ENCODE measurements around the gene SNAPC2.

The SNAPC2 gene

DNA sequence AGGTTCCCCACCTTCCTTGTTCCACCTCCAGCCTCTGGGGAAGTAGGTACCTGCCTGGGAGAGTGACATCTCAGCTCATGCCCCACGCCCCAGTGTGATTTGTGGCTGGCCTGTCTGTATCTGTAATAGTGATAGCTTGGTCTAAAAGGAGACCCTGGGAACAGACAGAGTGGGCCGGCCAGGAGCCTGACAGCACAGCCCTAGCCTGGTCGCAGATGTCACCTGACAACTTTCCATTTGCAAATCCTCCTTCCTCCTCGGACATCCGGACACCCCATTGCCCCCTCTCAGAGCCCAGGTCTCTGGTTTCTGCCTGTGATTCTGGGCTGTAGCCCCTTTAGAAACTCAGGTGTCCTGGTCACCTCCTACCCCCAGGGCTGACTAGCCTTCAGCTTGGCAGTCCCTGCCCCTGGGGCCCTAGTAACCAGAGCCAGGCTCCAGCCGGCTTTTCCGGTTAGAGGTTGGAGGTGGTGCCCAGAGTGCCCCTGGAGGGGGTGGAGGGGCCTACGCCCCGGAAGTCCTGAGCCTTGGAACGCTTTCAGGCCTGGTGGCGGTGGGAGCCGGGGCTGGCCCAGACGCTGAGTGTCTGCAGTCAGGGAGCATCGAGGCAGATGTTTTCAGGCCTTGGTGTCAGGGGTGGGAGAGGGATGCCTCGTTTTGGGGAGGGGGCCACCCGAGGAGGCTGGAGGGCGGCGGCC, 25.4 kb upstream of the SNAPC2 start:
- no peak for DNase-seq
- no peaks in the 10 kb centered on the region for H3K9me2 ChIP-seq (replicated peaks; ENCODE audit: insufficient read depth, low read length)
- H3F3A ChIP-seq (ENCODE audit: insufficient read depth, low read length): no peaks in the 10 kb centered on the region
- no peaks in the 10 kb centered on the region for H3K36me3 ChIP-seq (replicated peaks; ENCODE audit: insufficient read depth, low read length)
- no peaks in the 10 kb centered on the region for H3K4me1 ChIP-seq (ENCODE audit: low read length)
- no peak overlapping the region for H3K4me3 ChIP-seq (ENCODE audit: low read length)
- peak overlapping the region; percentile 9; the same call in 1 of the 2 replicates for H3K4me2 ChIP-seq (ENCODE audit: low read depth, low read length)
- H3K27ac ChIP-seq (ENCODE audit: low read length): no peak overlapping the region
- no peak for TF ChIP-seq EZH2phosphoT487 (IDR thresholded peaks at IDR 0.05; ENCODE audit: low read length)
- TF ChIP-seq, protein P1, sequence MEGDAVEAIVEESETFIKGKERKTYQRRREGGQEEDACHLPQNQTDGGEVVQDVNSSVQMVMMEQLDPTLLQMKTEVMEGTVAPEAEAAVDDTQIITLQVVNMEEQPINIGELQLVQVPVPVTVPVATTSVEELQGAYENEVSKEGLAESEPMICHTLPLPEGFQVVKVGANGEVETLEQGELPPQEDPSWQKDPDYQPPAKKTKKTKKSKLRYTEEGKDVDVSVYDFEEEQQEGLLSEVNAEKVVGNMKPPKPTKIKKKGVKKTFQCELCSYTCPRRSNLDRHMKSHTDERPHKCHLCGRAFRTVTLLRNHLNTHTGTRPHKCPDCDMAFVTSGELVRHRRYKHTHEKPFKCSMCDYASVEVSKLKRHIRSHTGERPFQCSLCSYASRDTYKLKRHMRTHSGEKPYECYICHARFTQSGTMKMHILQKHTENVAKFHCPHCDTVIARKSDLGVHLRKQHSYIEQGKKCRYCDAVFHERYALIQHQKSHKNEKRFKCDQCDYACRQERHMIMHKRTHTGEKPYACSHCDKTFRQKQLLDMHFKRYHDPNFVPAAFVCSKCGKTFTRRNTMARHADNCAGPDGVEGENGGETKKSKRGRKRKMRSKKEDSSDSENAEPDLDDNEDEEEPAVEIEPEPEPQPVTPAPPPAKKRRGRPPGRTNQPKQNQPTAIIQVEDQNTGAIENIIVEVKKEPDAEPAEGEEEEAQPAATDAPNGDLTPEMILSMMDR (IDR thresholded peaks at IDR 0.05; ENCODE audit: low read length): no peak
- TF ChIP-seq EZH2 (optimal IDR thresholded peaks at IDR 0.05; ENCODE audit: low read depth, low read length): no peak
- no peak overlapping the region for H3K9ac ChIP-seq (ENCODE audit: low read length)
- H4K20me1 ChIP-seq (ENCODE audit: insufficient read depth, low read length): no peaks in the 10 kb centered on the region
- H2AFZ ChIP-seq (ENCODE audit: low read length): no peak overlapping the region
- H3K27me3 ChIP-seq (replicated peaks; ENCODE audit: insufficient read depth, low read length): peaks cover 68% of the 10 kb centered on the region
- H3K9me3 ChIP-seq (replicated peaks; ENCODE audit: insufficient read depth, low read length): no peaks in the 10 kb centered on the region
- H3K79me2 ChIP-seq (ENCODE audit: low read length): no peaks in the 10 kb centered on the region

DNA sequence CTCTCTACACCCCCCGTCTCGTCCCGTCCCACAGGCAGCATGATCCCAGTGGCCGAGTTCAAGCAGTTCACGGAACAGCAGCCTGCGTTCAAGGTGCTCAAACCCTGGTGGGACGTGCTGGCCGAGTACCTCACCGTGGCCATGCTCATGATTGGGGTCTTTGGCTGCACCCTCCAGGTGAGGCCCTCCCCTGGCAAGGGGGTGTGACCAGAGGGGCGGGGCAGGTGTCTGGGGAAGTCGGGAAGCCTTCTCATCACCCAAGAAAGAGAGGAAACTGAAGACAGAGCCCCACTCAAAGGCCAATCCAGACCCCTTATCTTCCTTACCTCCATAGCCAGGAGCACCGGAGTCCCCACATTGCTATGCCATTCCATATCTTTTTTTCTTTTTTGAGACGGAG, 24.6 kb upstream of the SNAPC2 start:
- TF ChIP-seq EZH2 (optimal IDR thresholded peaks at IDR 0.05; ENCODE audit: low read depth, low read length) (no peak), EZH2phosphoT487 (IDR thresholded peaks at IDR 0.05; ENCODE audit: low read length) (no peak)
- TF ChIP-seq, protein P1 (IDR thresholded peaks at IDR 0.05; ENCODE audit: low read length): no peak
- H4K20me1 ChIP-seq (ENCODE audit: insufficient read depth, low read length): no peaks in the 10 kb centered on the region
- no peaks in the 10 kb centered on the region for H3F3A ChIP-seq (ENCODE audit: insufficient read depth, low read length)

DNA sequence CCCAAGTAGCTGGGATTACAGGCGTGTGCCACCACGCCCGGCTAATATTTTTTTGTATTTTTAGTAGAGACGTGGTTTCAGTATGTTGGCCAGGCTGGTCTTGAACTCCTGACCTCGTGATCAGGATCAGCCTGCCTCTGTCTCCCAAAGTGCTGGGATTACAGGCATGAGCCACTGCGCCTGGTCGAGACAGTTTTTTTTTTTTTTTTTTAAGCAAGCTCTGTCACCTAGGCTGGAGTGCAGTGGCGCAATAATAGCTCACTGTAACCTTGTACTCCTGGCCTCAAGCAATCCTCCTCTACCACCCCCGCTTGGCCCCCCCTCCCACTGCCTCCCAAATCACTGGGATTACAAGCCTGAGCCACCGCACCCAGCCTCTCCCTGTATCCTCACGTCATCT, 22.8 kb upstream of the SNAPC2 start:
- Histone ChIP-seq H3F3A (ENCODE audit: insufficient read depth, low read length) (no peaks in the 10 kb centered on the region), H3K4me1 (ENCODE audit: low read length) (no peaks in the 10 kb centered on the region), H3K9me2 (replicated peaks; ENCODE audit: insufficient read depth, low read length) (no peaks in the 10 kb centered on the region), H3K27me3 (replicated peaks; ENCODE audit: insufficient read depth, low read length) (peaks cover 55% of the 10 kb centered on the region), H3K4me3 (ENCODE audit: low read length) (no peak overlapping the region), H2AFZ (ENCODE audit: low read length) (no peak overlapping the region), H3K36me3 (replicated peaks; ENCODE audit: insufficient read depth, low read length) (no peaks in the 10 kb centered on the region), H3K4me2 (ENCODE audit: low read depth, low read length) (no peak overlapping the region), H3K9ac (ENCODE audit: low read length) (no peak overlapping the region), H3K9me3 (replicated peaks; ENCODE audit: insufficient read depth, low read length) (no peaks in the 10 kb centered on the region), H3K79me2 (ENCODE audit: low read length) (no peaks in the 10 kb centered on the region), H3K27ac (ENCODE audit: low read length) (no peak overlapping the region), H4K20me1 (ENCODE audit: insufficient read depth, low read length) (no peaks in the 10 kb centered on the region)
- no peak for DNase-seq
- TF ChIP-seq EZH2 (optimal IDR thresholded peaks at IDR 0.05; ENCODE audit: low read depth, low read length) (no peak), EZH2phosphoT487 (IDR thresholded peaks at IDR 0.05; ENCODE audit: low read length) (no peak)
- TF ChIP-seq, protein P1 (IDR thresholded peaks at IDR 0.05; ENCODE audit: low read length): no peak

More for the DNA sequence above, 24.6 kb upstream of the SNAPC2 start:
- H3K27me3 ChIP-seq (replicated peaks; ENCODE audit: insufficient read depth, low read length): peaks cover 67% of the 10 kb centered on the region
- no peak overlapping the region for H3K9ac ChIP-seq (ENCODE audit: low read length)
- no peaks in the 10 kb centered on the region for H3K4me1 ChIP-seq (ENCODE audit: low read length)
- H3K79me2 ChIP-seq (ENCODE audit: low read length): no peaks in the 10 kb centered on the region
- no peak overlapping the region for H2AFZ ChIP-seq (ENCODE audit: low read length)
- no peaks in the 10 kb centered on the region for H3K9me2 ChIP-seq (replicated peaks; ENCODE audit: insufficient read depth, low read length)
- no peaks in the 10 kb centered on the region for H3K36me3 ChIP-seq (replicated peaks; ENCODE audit: insufficient read depth, low read length)
- DNase-seq: no peak
- no peaks in the 10 kb centered on the region for H3K9me3 ChIP-seq (replicated peaks; ENCODE audit: insufficient read depth, low read length)
- H3K4me2 ChIP-seq (ENCODE audit: low read depth, low read length): no peak overlapping the region
- no peak overlapping the region for H3K4me3 ChIP-seq (ENCODE audit: low read length)
- H3K27ac ChIP-seq (ENCODE audit: low read length): no peak overlapping the region
